Fibroblast of lung (primary cell): ENCODE data around the gene IGF2BP2. TPM values are rescaled to one million over a fixed set of nuclear protein-coding genes. Genes with fewer than 3 reads are reported as not detected.
"Not testable (repeated sequence)": the region's sequence is repeated elsewhere in the genome, so short reads cannot be mapped to it uniquely, and the experiment has no call there.

Source experiments
- DNase-seq, 2 donors: peaks; one replicate each; pipeline versions ENCODE4 v3.0.0 to v3.0.0-alpha.2; 2010; ENCODE audit warnings: low read depth in 2 of 2
- H2AFZ ChIP-seq: 2 replicates; pipeline ENCODE4 v1.5.1; 2012; ENCODE audit warnings: low read length, control low read depth, inconsistent platforms
- H3K27ac ChIP-seq: 2 replicates; pipeline ENCODE4 v1.5.1; 2011; ENCODE audit warnings: low read length, control low read depth; ENCODE audit not compliant: insufficient read depth
- H3K27me3 ChIP-seq: 2 replicates; pipeline ENCODE4 v1.5.1; 2011; ENCODE audit warnings: mild to moderate bottlenecking, low read length; ENCODE audit not compliant: control insufficient read depth, insufficient read depth
- H3K36me3 ChIP-seq: 2 replicates; pipeline ENCODE4 v1.5.1; 2011; ENCODE audit warnings: low read length; ENCODE audit not compliant: control insufficient read depth, insufficient read depth
- H3K4me1 ChIP-seq: 2 replicates; pipeline ENCODE4 v1.5.1; 2011; ENCODE audit warnings: low read length; ENCODE audit not compliant: control insufficient read depth, insufficient read depth; ENCODE audit errors: extremely low read depth
- H3K4me2 ChIP-seq: 2 replicates; pipeline ENCODE4 v1.5.1; 2011; ENCODE audit warnings: low read length, control low read depth; ENCODE audit not compliant: insufficient read depth; ENCODE audit errors: extremely low read depth
- H3K4me3 ChIP-seq, 4 experiments: fragments of 200-600 bp in 1 of 4; sonication (generic) in 1 of 4; replicated peaks in 1 of 4; 2 replicates each; pipeline ENCODE4 v1.5.1; 2011 to 2016; ENCODE audit warnings: low read length in 4 of 4, low read depth in 3 of 4, mild to moderate bottlenecking in 3 of 4, control low read depth in 2 of 4, inconsistent platforms in 1 of 4, mixed read lengths in 1 of 4; ENCODE audit not compliant: insufficient read depth in 1 of 4; ENCODE audit errors: control extremely low read depth in 1 of 4
- H3K79me2 ChIP-seq: 2 replicates; pipeline ENCODE4 v1.5.1; 2012; ENCODE audit warnings: mild to moderate bottlenecking, low read length, inconsistent platforms; ENCODE audit not compliant: control insufficient read depth, insufficient read depth
- H3K9ac ChIP-seq: 2 replicates; pipeline ENCODE4 v1.5.1; 2011; ENCODE audit warnings: mild to moderate bottlenecking, low read length, control low read depth; ENCODE audit not compliant: insufficient read depth
- H3K9me3 ChIP-seq: 2 replicates; pipeline ENCODE4 v1.5.1; 2012; ENCODE audit warnings: low read depth, low read length; ENCODE audit not compliant: control insufficient read depth, insufficient read depth
- H4K20me1 ChIP-seq: 2 replicates; pipeline ENCODE4 v1.5.1; 2011; ENCODE audit warnings: low read length; ENCODE audit not compliant: control insufficient read depth, insufficient read depth; ENCODE audit errors: extremely low read depth
- EZH2 ChIP-seq: IDR thresholded peaks from 2 replicates; pipeline ENCODE4 v1.5.1; 2012; ENCODE audit warnings: low read length, control low read depth, mild to moderate bottlenecking; ENCODE audit errors: missing control alignments
- polyA plus RNA-seq, 2 donors: library from polyadenylated mRNA; depleted of rRNA in 1 of 2; stranded (reverse) in 1 of 2; unstranded in 1 of 2; fragments of >200 nt; gene quantifications; 2 replicates each; pipeline ENCODE4 v1.2.1, GENCODE V29; 2011 to 2012; ENCODE audit warnings: missing spikeins in 1 of 2
- total RNA-seq: library from RNA; depleted of rRNA; stranded (reverse); fragments of >200 nt; gene quantifications from 2 replicates; pipeline ENCODE4 v1.2.1, GENCODE V29; 2014
- TF ChIP-seq, protein P1 (sequence below), 2 donors: IDR thresholded peaks in 1 of 2; conservative IDR thresholded peaks in 1 of 2; 1 replicate in 1 of 2; 2 replicates in 1 of 2; pipeline ENCODE4 v1.5.1; 2011 to 2012; ENCODE audit warnings: low read length in 2 of 2, control low read depth in 1 of 2, inconsistent platforms in 1 of 2, low read depth in 1 of 2, mild to moderate bottlenecking in 1 of 2

Gene IGF2BP2
- total and polyA plus RNA-seq, 2 donors (not counting 1 experiment from before 2014, with no cell fraction given): 5.5 to 46.1 TPM

DNA sequence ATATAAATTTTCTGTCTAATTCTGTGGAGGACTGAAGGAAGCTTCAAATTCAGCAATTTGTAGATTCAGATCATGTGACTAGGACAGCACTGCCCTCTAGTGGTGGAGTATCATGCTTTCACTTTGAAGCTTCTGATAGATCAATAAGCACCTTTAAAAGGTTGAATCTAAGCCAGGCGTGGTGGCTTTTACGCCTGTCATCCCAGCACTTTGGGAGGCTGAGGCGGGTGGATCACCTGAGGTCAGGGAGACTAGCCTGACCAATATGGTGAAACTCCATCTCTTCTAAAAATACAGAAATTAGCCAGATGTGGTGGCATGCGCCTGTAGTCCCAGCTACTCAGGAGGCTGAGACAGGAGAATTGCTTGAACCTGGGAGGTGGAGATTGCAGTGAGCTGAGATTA, 56.3 kb downstream of the IGF2BP2 start:
- TF ChIP-seq, protein P1, sequence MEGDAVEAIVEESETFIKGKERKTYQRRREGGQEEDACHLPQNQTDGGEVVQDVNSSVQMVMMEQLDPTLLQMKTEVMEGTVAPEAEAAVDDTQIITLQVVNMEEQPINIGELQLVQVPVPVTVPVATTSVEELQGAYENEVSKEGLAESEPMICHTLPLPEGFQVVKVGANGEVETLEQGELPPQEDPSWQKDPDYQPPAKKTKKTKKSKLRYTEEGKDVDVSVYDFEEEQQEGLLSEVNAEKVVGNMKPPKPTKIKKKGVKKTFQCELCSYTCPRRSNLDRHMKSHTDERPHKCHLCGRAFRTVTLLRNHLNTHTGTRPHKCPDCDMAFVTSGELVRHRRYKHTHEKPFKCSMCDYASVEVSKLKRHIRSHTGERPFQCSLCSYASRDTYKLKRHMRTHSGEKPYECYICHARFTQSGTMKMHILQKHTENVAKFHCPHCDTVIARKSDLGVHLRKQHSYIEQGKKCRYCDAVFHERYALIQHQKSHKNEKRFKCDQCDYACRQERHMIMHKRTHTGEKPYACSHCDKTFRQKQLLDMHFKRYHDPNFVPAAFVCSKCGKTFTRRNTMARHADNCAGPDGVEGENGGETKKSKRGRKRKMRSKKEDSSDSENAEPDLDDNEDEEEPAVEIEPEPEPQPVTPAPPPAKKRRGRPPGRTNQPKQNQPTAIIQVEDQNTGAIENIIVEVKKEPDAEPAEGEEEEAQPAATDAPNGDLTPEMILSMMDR (conservative IDR thresholded peaks at IDR 0.05 in 1 of 2, IDR thresholded peaks at IDR 0.05 in 1 of 2; ENCODE audit: low read depth in 1 of 2, low read length in 2 of 2): peak; percentile 59 to 70
- H3K4me2 ChIP-seq, H3K27me3 ChIP-seq, H3K27ac ChIP-seq, H4K20me1 ChIP-seq, H2AFZ ChIP-seq, H3K9ac ChIP-seq, H3K9me3 ChIP-seq, H3K36me3 ChIP-seq, H3K4me3 ChIP-seq: not testable (repeated sequence)
- Histone ChIP-seq H3K79me2 (peaks cover 71% of the 10 kb centered on the region), H3K4me1 (peaks cover 14% of the 10 kb centered on the region)
- DNase-seq: peak; percentile 37 to 73

DNA sequence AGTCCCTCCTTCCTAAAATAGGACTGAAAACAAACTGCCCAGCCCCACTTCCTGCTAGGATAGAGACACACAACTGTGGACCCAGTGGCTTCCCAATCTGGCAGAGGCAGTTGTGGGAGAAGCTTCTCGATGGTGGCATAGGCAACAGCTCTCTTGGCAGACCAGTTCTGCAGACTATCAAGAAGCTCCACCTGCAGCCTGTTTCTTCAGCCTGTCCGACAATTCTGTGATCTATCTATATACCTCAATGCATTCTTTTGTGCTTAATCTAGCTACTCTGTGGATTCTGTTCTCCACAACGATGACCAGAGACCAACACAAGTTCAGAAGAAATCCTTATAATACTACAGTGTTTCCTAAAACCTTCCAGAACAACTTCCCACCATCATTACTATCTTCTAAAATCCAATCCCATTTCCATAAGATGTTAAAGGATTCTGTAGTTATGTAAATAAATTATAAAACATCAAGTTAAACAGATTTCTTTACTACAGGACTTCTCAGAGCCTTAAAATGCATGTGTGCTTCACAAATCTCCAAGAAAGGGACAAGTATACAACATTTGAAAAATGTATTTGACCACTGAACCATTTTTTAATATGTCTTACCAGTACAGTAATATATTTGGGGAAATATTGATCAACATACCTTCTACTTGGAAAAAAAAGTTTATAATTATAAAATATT, 57.7 kb downstream of the IGF2BP2 start:
- Histone ChIP-seq H3K4me1 (peaks cover 14% of the 10 kb centered on the region), H4K20me1 (no peaks in the 10 kb centered on the region), H3K9me3 (no peaks in the 10 kb centered on the region), H3K79me2 (peaks cover 72% of the 10 kb centered on the region), H3K9ac (no peak overlapping the region), H3K27me3 (no peaks in the 10 kb centered on the region), H2AFZ (no peak overlapping the region), H3K27ac (no peak overlapping the region), H3K36me3 (no peaks in the 10 kb centered on the region), H3K4me3 (no peak overlapping the region), H3K4me2 (no peak overlapping the region)
- DNase-seq: no peak
- TF ChIP-seq EZH2: no peak
- TF ChIP-seq, protein P1 (conservative IDR thresholded peaks at IDR 0.05 in 1 of 2, IDR thresholded peaks at IDR 0.05 in 1 of 2; ENCODE audit: low read depth in 1 of 2, low read length in 2 of 2): no peak

DNA sequence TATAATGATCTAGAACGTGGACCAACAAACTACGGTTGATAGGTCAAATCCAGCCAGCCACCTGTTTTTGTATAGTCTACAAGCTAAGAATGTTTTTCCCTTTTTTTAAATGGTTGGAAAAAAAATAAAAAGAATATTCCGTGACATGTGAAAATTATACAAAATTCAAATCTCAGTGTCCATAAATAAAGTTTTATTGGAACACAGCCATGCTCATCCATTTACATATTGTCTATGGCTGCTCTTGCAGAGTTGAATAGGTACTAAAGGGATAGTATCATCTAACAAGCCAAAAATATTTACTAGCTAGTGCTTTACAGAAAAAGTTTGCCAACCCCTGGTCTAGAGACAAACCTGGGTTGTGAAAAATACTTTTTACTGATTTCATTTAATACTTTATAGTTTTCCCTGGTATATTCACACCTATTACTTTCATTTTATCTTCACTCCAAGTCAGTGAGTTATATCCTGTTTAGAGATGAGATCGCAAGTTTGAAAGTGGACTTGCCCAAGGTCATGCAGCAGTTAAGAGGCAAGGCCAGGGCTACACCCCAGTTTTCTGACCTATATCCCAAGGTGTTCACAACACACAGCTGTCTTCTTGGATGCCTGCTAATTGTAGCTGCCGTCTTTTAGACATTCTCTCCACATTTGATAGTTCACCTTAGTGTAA, 58.4 kb downstream of the IGF2BP2 start:
- Histone ChIP-seq H3K4me3 (no peak overlapping the region), H3K36me3 (no peaks in the 10 kb centered on the region), H3K27me3 (no peaks in the 10 kb centered on the region), H3K4me1 (peaks cover 17% of the 10 kb centered on the region), H3K4me2 (peak overlapping the region; percentile 5), H2AFZ (no peak overlapping the region), H3K27ac (no peak overlapping the region), H3K79me2 (peaks cover 72% of the 10 kb centered on the region), H3K9me3 (no peaks in the 10 kb centered on the region), H3K9ac (no peak overlapping the region), H4K20me1 (no peaks in the 10 kb centered on the region)
- no peak for TF ChIP-seq EZH2
- TF ChIP-seq, protein P1 (conservative IDR thresholded peaks at IDR 0.05 in 1 of 2, IDR thresholded peaks at IDR 0.05 in 1 of 2; ENCODE audit: low read depth in 1 of 2, low read length in 2 of 2): no peak
- no peak for DNase-seq
